ENCODE measurements around the gene EIF4EBP3. TPM values are rescaled to one million over a fixed set of nuclear protein-coding genes. Genes with fewer than 3 reads are reported as not detected.

The EIF4EBP3 gene
- total RNA-seq, 8 experiments from 2014 or later, result 1.2 to 7.8 (median 4.3) TPM

DNA sequence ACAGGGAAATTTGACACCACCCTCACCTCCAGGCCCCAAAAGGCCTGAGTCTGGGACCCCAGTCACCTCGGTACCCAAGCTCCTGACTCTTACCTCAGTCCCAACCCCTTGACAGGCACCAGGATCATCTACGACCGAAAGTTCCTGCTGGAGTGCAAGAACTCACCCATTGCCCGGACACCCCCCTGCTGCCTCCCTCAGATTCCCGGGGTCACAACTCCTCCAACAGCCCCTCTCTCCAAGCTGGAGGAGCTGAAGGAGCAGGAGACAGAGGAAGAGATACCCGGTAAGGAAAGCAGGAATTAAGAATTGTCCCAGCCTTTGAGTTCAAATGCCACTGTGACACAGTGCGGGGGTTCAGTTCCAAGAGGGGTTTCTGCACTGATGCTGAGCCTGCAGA lies 1.3 kb downstream of the EIF4EBP3 start:
- in situ Hi-C loops (cut with MboI; ENCODE audit: low pct_unique_long_range_greater_than_20kb in 2 of 9, low sequenced_read_pairs in 9 of 9, unreplicated experiment in 9 of 9), result loop anchor here in 1 of 9 experiments (25.0 kb wide), 1 partner anchor 111 kb away; no protein-coding TSS in a partner anchor
- H3K4me3 ChIP-seq, result no peak overlapping the region
- WGBS, 10 experiments, result 100% methylated on average over 1 to 2 of the region's 7 CpGs; no CpG with 5 or more reads in 8 of the 10 experiments
- peak overlapping the region in 1 of 2 donors; percentile 73 for H3K27ac ChIP-seq
- H3K4me1 ChIP-seq (replicated peaks in 1 of 2), result peaks cover 12 to 16% of the 10 kb centered on the region in 2 donors
- no peak for ATAC-seq (replicated peaks in 6 of 8)

DNA sequence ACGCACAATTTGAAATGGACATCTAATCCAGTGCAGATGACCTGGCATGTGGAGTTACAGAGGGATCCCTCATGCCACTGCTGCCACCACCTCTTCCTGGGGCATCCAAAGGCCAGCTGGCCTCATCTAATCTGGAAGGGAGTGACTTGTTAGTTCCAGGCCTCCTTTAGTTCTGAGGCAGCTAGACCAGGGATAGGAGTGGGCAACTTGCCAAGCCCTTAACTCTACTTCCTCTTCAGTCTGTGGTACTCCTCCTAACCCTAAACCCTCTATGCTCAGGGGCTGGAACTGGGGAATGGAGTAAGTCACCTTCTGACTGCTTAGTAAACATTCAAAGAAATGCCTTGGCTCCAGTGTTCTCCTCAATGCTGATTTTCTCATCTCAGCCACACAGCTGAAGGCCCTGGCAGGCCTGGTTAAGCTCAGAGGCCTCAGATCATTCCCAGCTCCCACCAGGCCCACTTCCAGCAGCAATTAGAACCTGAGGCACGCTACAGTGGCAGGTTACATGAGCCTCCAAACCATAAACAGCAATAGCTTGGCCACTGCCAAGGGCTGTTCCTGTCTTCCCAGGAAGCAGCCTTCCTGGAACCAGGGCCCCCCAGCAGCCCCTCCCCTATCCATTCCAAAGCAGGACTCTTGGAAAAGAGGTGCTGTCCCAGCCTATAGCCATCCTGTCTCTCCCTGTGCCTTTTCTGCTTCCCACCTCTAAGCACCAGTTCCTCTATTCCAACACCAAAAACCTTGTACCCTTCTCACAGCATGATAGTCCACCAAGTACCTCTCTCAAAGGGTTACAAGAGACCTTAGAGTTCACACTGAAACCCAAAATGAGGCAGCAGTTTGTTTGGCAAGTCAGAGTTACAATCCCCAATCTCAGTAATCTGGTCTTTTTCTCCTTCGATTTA lies 2.0 kb downstream of the EIF4EBP3 start:
- peak in 1 of 8 experiments; percentile 1 for ATAC-seq (replicated peaks in 6 of 8)
- in situ Hi-C loops (cut with MboI; ENCODE audit: low pct_unique_long_range_greater_than_20kb in 2 of 9, low sequenced_read_pairs in 9 of 9, unreplicated experiment in 9 of 9), result loop anchor here in 3 of 9 experiments (25.0 kb wide), 3 partner anchors 112 to 138 kb away; partner anchors contain the start of genes DND1 (in 2 of the 3), WDR55 (in 2 of the 3), HARS1 (in 1 of the 3) and HARS2 (in 1 of the 3)
- H3K27ac ChIP-seq, result no peak overlapping the region

DNA sequence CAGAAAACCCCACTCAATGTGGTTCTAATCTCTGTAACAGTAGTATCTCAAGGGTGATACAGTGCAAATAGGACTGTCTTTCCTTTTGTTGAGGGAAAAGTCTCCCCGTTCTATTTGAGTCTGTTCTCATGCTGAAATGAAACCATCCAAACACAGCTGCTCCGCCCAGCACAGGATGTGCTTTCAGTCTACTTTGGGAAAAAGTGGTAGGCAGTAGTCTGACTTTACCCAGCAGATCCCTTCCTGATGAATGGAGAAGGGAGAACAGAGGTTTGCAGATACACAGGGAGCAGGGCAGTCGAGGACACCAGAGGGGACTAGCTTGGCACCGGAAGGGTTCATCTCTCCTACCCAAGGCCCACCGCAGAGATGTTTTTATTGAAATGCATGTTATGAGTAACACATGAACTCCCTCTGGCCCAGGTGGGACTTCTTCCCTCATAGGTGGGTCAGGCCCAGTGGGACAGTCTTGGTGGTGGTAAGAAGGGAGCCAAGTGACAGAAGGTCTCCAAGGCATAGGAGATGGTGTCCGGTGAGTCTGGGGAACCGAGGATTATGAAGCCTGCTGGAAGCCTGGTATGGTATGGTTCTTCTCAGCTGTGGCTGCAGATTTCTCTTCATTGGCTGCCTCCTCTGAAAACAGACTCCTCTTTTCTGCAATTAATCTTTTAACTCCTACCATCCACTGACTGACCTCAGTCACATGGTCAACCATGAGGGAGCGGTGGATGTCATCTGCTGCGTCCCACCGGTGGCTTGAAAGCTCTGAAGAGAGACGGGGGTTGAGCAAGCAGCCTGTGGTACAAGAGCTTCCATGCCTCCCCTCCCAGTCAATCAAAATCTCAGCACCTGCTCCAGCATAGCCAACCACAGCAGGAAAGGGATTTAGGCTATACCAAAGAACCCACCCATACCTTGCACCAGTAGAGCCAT lies 3.0 kb downstream of the EIF4EBP3 start:
- in situ Hi-C loops (cut with MboI; ENCODE audit: low pct_unique_long_range_greater_than_20kb in 2 of 9, low sequenced_read_pairs in 9 of 9, unreplicated experiment in 9 of 9), result loop anchor here in 3 of 9 experiments (25.0 kb wide), 2 partner anchors 112 to 137 kb away; partner anchors contain the start of genes DND1 (in 2 of the 3), WDR55 (in 2 of the 3), HARS1 (in 1 of the 3) and HARS2 (in 1 of the 3)
- H3K27ac ChIP-seq, result no peak overlapping the region
- WGBS, 10 experiments, result 85 to 100% (median 94%) methylated on average over 1 to 9 of the region's 11 CpGs; no CpG with 5 or more reads in 3 of the 10 experiments
- peaks cover 12 to 18% of the 10 kb centered on the region in 2 donors for H3K4me1 ChIP-seq (replicated peaks in 1 of 2)
- H3K4me3 ChIP-seq, result no peak overlapping the region
- ATAC-seq (replicated peaks in 6 of 8), result no peak

More for the DNA sequence above, 2.0 kb downstream of the EIF4EBP3 start:
- 67 to 100% (median 86%) methylated on average over 1 to 3 of the region's 3 CpGs; no CpG with 5 or more reads in 3 of the 10 experiments for WGBS, 10 experiments
- Histone ChIP-seq H3K4me3 (no peak overlapping the region), H3K4me1 (replicated peaks in 1 of 2) (peaks cover 12 to 16% of the 10 kb centered on the region in 2 donors)

DNA sequence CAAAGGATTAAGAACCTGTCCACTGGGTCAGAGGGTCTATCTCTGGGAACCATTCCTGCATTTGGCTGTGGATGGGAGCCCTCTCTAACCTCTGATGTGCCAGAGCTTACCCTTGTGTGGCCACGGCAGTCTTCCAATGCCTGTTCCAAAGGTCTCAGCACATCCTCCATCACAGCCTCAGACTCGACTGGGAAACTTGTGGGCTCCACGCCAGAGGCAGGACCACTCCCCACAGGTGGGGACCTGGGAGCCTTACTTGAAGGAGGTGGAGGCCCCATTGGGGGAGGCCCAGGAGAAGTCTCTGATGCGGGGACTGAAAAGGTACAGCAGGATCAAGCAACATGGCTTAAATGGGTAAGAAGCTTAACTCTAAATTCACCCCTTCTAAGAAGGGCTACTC lies 4.4 kb downstream of the EIF4EBP3 start:
- Histone ChIP-seq H3K4me1 (replicated peaks in 1 of 2) (peaks cover 13 to 22% of the 10 kb centered on the region in 2 donors), H3K4me3 (no peak overlapping the region), H3K27ac (no peak overlapping the region)
- in situ Hi-C loops (cut with MboI; ENCODE audit: low pct_unique_long_range_greater_than_20kb in 2 of 9, low sequenced_read_pairs in 9 of 9, unreplicated experiment in 9 of 9), result loop anchor here in 3 of 9 experiments (25.0 kb wide), 2 partner anchors 110 to 135 kb away; partner anchors contain the start of genes DND1 (in 2 of the 3), WDR55 (in 2 of the 3), HARS1 (in 1 of the 3) and HARS2 (in 1 of the 3)
- WGBS, 10 experiments, result 80 to 100% (median 100%) methylated on average over 1 to 4 of the region's 4 CpGs; no CpG with 5 or more reads in 5 of the 10 experiments
- no peak for ATAC-seq (replicated peaks in 6 of 8)

DNA sequence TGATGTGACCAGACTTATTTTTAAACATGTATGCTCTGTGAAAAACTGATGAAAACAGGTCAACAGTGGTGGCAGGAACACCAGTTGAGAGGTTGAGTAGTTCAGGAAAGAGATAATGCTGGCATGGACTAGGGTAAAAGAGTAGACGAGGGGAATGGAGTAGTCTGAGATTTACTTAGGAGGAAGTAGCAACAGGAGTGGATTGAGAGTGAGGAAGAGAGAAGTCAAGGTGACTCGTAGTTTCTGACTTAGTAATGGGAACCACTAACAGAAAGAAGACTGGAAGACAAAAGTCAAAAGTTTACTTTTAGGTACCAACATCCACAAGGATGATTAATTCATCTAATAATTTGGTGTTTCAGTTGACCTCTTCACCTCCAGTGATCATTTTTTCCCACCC lies 6.2 kb downstream of the EIF4EBP3 start:
- no peak for ATAC-seq (replicated peaks in 6 of 8)
- H3K27ac ChIP-seq, result no peak overlapping the region

GRCh38 chr5:140554454-140554853 lies 7.0 kb downstream of the EIF4EBP3 start:
- in situ Hi-C loops (cut with MboI; ENCODE audit: low pct_unique_long_range_greater_than_20kb in 2 of 9, low sequenced_read_pairs in 9 of 9, unreplicated experiment in 9 of 9), result loop anchor here in 3 of 9 experiments (25.0 kb wide), 2 partner anchors 108 to 133 kb away; partner anchors contain the start of genes DND1 (in 2 of the 3), WDR55 (in 2 of the 3), HARS1 (in 1 of the 3) and HARS2 (in 1 of the 3)
- no peak overlapping the region for H3K27ac ChIP-seq
- H3K4me1 ChIP-seq (replicated peaks in 1 of 2), result peaks cover 14 to 18% of the 10 kb centered on the region in 2 donors
- 11 to 100% (median 88%) methylated on average over 1 to 2 of the region's 2 CpGs; no CpG with 5 or more reads in 1 of the 10 experiments for WGBS, 10 experiments
- peak overlapping the region in 1 of 5 donors; percentile 5 for H3K4me3 ChIP-seq
- ATAC-seq (replicated peaks in 6 of 8), result no peak

More for the DNA sequence above, 6.2 kb downstream of the EIF4EBP3 start:
- in situ Hi-C loops (cut with MboI; ENCODE audit: low pct_unique_long_range_greater_than_20kb in 2 of 9, low sequenced_read_pairs in 9 of 9, unreplicated experiment in 9 of 9), result loop anchor here in 3 of 9 experiments (25.0 kb wide), 2 partner anchors 109 to 134 kb away; partner anchors contain the start of genes DND1 (in 2 of the 3), WDR55 (in 2 of the 3), HARS1 (in 1 of the 3) and HARS2 (in 1 of the 3)
- peaks cover 14 to 18% of the 10 kb centered on the region in 2 donors for H3K4me1 ChIP-seq (replicated peaks in 1 of 2)
- no peak overlapping the region for H3K4me3 ChIP-seq
- 67 to 100% (median 95%) methylated on average over 1 to 2 of the region's 2 CpGs; no CpG with 5 or more reads in 1 of the 10 experiments for WGBS, 10 experiments

DNA sequence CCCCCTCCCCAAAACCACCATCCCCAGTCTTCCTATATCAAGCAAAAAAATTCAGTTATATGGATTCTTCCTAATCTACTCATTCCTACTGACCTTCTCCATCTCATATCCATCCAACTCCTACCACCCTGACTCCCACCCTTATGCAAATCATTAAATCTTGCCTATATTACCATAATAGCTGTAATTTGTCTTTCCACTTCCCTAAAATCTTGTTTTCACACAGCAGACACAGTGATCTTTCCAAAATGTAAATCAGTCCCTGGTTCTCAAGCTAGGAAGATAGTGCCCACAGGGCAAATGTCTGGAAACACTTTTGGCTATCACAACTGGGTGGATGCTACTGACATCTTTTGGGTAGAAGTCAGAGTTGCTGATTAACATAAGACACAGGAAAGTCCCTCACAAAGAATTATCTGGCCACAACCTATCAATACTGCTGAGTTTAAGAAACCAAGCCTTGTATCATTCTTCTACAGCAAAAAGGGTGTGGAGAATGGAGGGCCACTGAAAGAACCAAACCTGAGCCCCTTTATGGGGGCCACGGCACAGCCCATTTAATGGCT lies 8.4 kb downstream of the EIF4EBP3 start:
- in situ Hi-C loops (cut with MboI; ENCODE audit: low pct_unique_long_range_greater_than_20kb in 2 of 9, low sequenced_read_pairs in 9 of 9, unreplicated experiment in 9 of 9), result loop anchor here in 3 of 9 experiments (25.0 kb wide), 2 partner anchors 106 to 131 kb away; partner anchors contain the start of genes DND1 (in 2 of the 3), WDR55 (in 2 of the 3), HARS1 (in 1 of the 3) and HARS2 (in 1 of the 3)
- Histone ChIP-seq H3K4me1 (replicated peaks in 1 of 2) (peaks cover 14 to 18% of the 10 kb centered on the region in 2 donors), H3K4me3 (peak overlapping the region; percentile 62 to 89 (median 76)), H3K27ac (peak overlapping the region in 1 of 2 donors; percentile 96)
- WGBS, 10 experiments, result 50 to 100% (median 66%) methylated on average over 1 of the region's 1 CpG; no CpG with 5 or more reads in 4 of the 10 experiments
- ATAC-seq (replicated peaks in 6 of 8), result peak in 3 of 8 experiments; percentile 7 to 43 (median 23)

DNA sequence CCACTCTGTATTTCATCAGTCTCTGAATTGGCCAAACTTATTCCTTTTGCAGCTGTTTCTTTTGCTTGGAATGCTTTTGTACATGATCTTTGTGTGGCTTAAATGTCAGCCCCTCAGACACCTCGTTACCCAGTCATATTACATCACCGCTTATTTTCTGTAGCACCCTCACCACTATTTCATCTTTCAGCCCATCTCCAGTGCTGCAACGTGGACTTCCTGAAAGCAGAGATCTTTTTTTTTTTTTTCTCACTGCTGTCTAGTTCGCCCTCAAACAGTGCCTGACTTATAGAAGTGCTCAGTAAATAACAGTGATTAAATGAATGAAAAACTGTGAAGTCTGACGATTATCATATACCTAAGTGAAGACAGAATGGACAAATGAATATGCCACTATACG lies 9.0 kb downstream of the EIF4EBP3 start:
- Histone ChIP-seq H3K4me3 (peak overlapping the region; percentile 62 to 89 (median 76)), H3K4me1 (replicated peaks in 1 of 2) (peaks cover 14 to 18% of the 10 kb centered on the region in 2 donors), H3K27ac (peak overlapping the region; percentile 89 to 96)
- 0 to 7% (median 4%) methylated on average over 2 to 6 of the region's 6 CpGs for WGBS, 10 experiments
- in situ Hi-C loops (cut with MboI; ENCODE audit: low pct_unique_long_range_greater_than_20kb in 2 of 9, low sequenced_read_pairs in 9 of 9, unreplicated experiment in 9 of 9), result loop anchor here in 3 of 9 experiments (25.0 kb wide), 2 partner anchors 106 to 131 kb away; partner anchors contain the start of genes DND1 (in 2 of the 3), WDR55 (in 2 of the 3), HARS1 (in 1 of the 3) and HARS2 (in 1 of the 3)
- ATAC-seq (replicated peaks in 6 of 8), result peak in 1 of 8 experiments; percentile 1

DNA sequence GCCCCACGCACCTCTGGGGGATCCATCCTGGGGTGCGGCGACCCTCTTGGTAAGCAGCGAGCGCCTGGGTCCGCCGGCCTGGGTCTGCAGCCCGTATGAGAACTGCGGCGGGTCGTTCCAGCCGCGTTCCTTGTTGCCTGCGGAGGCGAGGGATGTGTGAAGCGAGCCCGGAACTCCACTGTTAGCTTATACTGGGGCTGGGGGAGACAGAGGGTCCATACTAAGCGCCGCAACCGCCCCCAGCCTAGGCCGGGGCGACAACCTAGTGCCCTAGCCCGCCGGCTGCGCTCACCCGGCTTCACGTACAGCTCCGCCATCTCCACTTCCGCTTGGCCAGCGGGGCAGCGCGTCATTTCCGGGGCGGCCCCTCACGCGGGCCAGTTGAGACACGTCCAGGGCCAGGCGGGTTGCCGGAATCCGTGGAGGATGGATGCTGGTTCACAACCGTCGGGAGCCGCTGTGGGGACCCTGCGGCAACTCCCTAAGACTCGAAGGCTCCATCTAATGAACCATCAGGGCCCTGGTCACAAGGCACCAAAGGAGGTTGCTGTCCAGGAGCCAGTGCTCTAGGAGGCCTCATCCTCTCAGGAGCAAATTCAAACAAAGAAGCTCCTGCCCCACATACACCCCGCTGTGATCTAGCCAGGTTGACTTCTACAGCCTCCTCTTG lies 9.8 kb downstream of the EIF4EBP3 start, which contains the start of gene SRA1:
TSS of gene SRA1 (minus strand) at position 338 of the 670 bp plus-strand sequence. CDS start at position 317, 21 bp downstream.
- peaks cover 14 to 18% of the 10 kb centered on the region in 2 donors for H3K4me1 ChIP-seq (replicated peaks in 1 of 2)
- ATAC-seq (replicated peaks in 6 of 8), result peak; percentile 85 to 95 (median 92)
- WGBS, 10 experiments, result 0 to 60% (median 1%) methylated on average over 1 to 25 of the region's 46 CpGs; no CpG with 5 or more reads in 2 of the 10 experiments
- H3K4me3 ChIP-seq, result peak within 1 kb of the TSS; percentile 62 to 89 (median 76)
- peak within 1 kb of the TSS; percentile 89 to 96 for H3K27ac ChIP-seq
- in situ Hi-C loops (cut with MboI; ENCODE audit: low pct_unique_long_range_greater_than_20kb in 2 of 9, low sequenced_read_pairs in 9 of 9, unreplicated experiment in 9 of 9), result loop anchor here in 3 of 9 experiments (25.0 kb wide), 2 partner anchors 105 to 130 kb away; partner anchors contain the start of genes DND1 (in 2 of the 3), WDR55 (in 2 of the 3), HARS1 (in 1 of the 3) and HARS2 (in 1 of the 3)

DNA sequence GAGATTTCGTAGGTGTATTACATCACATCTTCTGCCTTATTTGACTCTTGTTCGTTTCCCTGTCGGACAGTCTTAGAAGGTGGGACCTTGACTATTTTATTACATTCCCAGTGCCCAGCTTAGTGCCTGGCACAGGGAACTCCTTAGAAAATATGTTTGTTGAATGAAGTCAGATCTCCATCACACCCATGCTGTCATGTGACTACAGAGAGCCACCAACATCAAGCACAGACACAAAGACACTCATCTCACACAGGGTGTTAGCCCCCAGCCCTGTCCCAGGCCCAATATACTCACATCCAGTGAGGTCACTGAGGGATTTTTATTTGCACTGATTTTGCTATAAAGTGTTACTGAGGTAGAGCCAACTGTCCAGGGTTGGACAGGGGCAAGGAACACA lies 10.5 kb downstream of the EIF4EBP3 start:
- peak overlapping the region; percentile 89 to 96 for H3K27ac ChIP-seq
- in situ Hi-C loops (cut with MboI; ENCODE audit: low pct_unique_long_range_greater_than_20kb in 2 of 9, low sequenced_read_pairs in 9 of 9, unreplicated experiment in 9 of 9), result loop anchor here in 3 of 9 experiments (25.0 kb wide), 2 partner anchors 104 to 129 kb away; partner anchors contain the start of genes DND1 (in 2 of the 3), WDR55 (in 2 of the 3), HARS1 (in 1 of the 3) and HARS2 (in 1 of the 3)
- peak overlapping the region; percentile 62 to 89 (median 76) for H3K4me3 ChIP-seq
- peak in 5 of 8 experiments; percentile 2 to 15 (median 9) for ATAC-seq (replicated peaks in 6 of 8)
- WGBS, 10 experiments, result 78 to 100% (median 92%) methylated on average over 1 to 3 of the region's 3 CpGs; no CpG with 5 or more reads in 4 of the 10 experiments
- H3K4me1 ChIP-seq (replicated peaks in 1 of 2), result peaks cover 19 to 21% of the 10 kb centered on the region in 2 donors

Data from motor neuron (in vitro differentiated cells).